BLaER1 (cell line): ENCODE data around the gene BMPR1A.

Experiments
- H3K27ac ChIP-seq: shearing (Covaris generic); formaldehyde crosslinking; 2 replicates; pipeline ENCODE4 v1.8.1; 2022
- H3K27me3 ChIP-seq: shearing (Covaris generic); formaldehyde crosslinking; 2 replicates; pipeline ENCODE4 v1.8.1; 2022
- H3K36me3 ChIP-seq: shearing (Covaris generic); formaldehyde crosslinking; 2 replicates; pipeline ENCODE4 v1.8.1; 2022
- H3K4me1 ChIP-seq: shearing (Covaris generic); formaldehyde crosslinking; 2 replicates; pipeline ENCODE4 v1.8.1; 2022
- H3K4me2 ChIP-seq: shearing (Covaris generic); formaldehyde crosslinking; 2 replicates; pipeline ENCODE4 v1.8.1; 2022
- H3K4me3 ChIP-seq: shearing (Covaris generic); formaldehyde crosslinking; 2 replicates; pipeline ENCODE4 v1.8.1; 2022
- H3K9ac ChIP-seq: shearing (Covaris generic); formaldehyde crosslinking; 2 replicates; pipeline ENCODE4 v1.8.1; 2022
- H3K9me3 ChIP-seq: shearing (Covaris generic); formaldehyde crosslinking; 2 replicates; pipeline ENCODE4 v1.8.1; 2022
- H4K20me1 ChIP-seq: shearing (Covaris generic); formaldehyde crosslinking; 2 replicates; pipeline ENCODE4 v1.8.1; 2022
- Cebpa-rat ChIP-seq: shearing (Covaris generic); IDR thresholded peaks from 2 replicates; pipeline ENCODE4 v1.8.1; 2022

BMPR1A gene

DNA sequence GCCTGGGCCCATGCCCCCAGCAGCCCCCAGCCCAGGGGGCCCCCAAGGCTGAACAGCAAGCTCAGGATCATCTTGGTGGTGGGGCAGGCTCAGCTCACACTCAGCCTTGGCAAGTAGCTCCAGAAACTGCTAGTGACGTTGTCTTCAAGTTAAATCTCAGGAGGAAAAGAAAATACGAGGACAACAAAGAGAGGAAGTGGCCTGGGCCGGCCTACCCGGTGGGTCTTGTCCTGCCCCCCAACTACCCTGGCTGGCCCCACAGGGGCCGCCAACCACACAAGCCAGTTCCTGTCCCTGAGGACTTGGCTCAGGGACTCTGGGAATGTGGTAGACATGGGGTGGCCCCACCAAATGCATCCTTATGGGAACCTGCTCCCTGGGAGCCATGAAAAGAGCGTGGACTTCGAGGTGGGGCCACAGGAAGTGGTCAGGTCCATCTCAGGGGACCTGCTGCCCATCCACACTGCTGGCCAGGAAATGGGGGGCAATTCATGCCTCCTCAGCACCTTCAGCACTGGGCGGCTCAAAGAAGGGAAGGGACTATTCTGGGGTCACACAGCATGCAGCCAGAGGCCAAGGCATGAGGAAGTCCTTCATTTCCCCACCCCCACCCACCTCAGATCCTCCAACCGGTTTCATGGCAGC, 201.2 kb downstream of the BMPR1A start, which contains the start of gene MMRN2:
Gene MMRN2, minus strand, starts transcription at position 145 of the 645 bp plus-strand sequence. Its CDS starts 74 bp downstream, at position 71.
- Histone ChIP-seq H3K4me3 (no peak within 1 kb of the TSS), H3K9me3 (peaks cover 12% of the 10 kb centered on the region), H3K27ac (peak within 1 kb of the TSS; percentile 55; the same call in 1 of the 2 replicates), H3K36me3 (no peaks in the 10 kb centered on the region), H3K27me3 (no peaks in the 10 kb centered on the region), H3K4me1 (peaks cover 16% of the 10 kb centered on the region), H4K20me1 (no peaks in the 10 kb centered on the region), H3K4me2 (peak within 1 kb of the TSS; percentile 63), H3K9ac (0 out of 2 replicates have a peak within 1 kb of the TSS, but pooled peaks have one; percentile 19)
- no peak for TF ChIP-seq Cebpa-rat

DNA sequence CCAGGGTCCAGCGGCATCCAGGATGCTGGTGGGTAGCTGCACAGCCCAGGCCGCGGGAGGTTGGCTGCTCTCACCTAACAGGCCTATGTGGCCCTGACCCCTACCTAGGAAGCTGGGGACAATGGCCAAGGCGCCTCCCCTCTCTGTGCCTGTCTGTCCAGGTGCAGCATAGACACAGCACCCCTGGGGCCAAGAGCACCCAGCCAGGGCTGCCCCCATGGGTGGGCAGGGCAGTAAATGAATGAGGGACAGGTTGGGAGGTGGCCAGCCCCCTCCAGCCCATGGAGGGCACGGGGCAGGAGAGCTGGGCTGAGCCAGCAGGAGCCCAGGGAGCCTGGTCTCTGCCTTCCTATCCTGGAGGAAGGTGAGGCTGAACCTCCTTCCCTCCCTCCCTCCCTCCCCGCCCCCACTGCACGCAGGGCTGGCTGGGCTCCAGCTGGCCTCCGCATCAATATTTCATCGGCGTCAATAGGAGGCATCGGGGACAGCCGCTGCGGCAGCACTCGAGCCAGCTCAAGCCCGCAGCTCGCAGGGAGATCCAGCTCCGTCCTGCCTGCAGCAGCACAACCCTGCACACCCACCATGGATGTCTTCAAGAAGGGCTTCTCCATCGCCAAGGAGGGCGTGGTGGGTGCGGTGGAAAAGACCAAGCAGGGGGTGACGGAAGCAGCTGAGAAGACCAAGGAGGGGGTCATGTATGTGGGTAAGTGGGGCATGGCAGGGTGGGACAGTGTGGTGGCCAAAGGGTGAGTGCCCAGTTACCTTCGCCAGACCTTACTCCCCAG, 201.9 kb downstream of the BMPR1A start, which contains the start of gene SNCG:
Gene SNCG, plus strand, starts transcription at position 484 of the 785 bp plus-strand sequence. Its CDS starts 99 bp downstream, at position 583.
- H3K9ac ChIP-seq = 0 out of 2 replicates have a peak within 1 kb of the TSS, but pooled peaks have one; percentile 19
- H3K27me3 ChIP-seq = no peaks in the 10 kb centered on the region
- no peaks in the 10 kb centered on the region for H4K20me1 ChIP-seq
- H3K4me3 ChIP-seq = no peak within 1 kb of the TSS
- peaks cover 6% of the 10 kb centered on the region for H3K9me3 ChIP-seq
- H3K4me1 ChIP-seq = peaks cover 16% of the 10 kb centered on the region
- peak within 1 kb of the TSS; percentile 63 for H3K4me2 ChIP-seq
- H3K27ac ChIP-seq = peak within 1 kb of the TSS; percentile 55; the same call in 1 of the 2 replicates
- H3K36me3 ChIP-seq = no peaks in the 10 kb centered on the region
- TF ChIP-seq Cebpa-rat = no peak

DNA sequence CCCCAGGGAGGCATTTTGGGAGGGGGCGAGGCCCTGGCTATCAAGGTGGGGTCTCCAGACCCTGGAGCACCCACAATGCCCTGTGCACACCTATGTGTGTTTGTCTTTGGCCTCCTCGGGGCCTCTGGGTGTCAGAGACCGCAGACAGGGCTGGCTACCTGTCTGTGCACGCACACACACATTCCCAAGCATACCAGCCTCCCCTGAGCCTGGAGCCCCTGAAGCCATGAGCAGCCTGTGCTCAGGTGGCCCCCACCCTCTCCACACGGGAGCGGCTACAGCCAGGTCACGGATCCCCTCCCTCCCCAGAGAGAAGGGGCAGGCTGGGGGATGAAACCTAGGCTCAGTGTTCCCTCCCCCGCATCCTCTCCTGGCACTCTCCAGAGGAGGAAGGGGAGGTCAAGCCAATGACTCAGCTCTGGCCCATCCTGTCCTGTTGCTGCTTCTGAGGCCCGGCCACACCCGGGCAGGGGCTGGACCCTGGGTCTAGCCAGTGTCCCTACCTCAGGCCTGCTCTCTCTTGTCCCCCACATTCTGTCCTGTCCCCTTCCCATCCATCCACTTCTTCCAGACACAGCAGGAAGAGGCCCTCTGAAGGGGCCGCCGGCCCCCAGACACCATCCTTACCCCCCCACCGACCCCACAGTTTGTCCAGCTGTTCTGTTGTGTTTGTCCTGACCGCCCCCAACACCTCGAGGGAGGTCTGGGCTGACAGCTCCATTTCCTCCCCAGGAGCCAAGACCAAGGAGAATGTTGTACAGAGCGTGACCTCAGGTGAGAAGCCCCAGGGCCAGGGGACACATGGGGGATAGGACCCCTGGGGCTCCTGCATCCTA, 202.7 kb downstream of the BMPR1A start:
- H3K36me3 ChIP-seq = no peaks in the 10 kb centered on the region
- no peaks in the 10 kb centered on the region for H3K27me3 ChIP-seq
- no peak overlapping the region for H3K4me3 ChIP-seq
- H3K9me3 ChIP-seq = no peaks in the 10 kb centered on the region
- H3K4me1 ChIP-seq = peaks cover 21% of the 10 kb centered on the region
- no peak for TF ChIP-seq Cebpa-rat
- no peak overlapping the region for H3K27ac ChIP-seq
- H3K4me2 ChIP-seq = no peak overlapping the region
- H4K20me1 ChIP-seq = no peaks in the 10 kb centered on the region
- no peak overlapping the region for H3K9ac ChIP-seq

DNA sequence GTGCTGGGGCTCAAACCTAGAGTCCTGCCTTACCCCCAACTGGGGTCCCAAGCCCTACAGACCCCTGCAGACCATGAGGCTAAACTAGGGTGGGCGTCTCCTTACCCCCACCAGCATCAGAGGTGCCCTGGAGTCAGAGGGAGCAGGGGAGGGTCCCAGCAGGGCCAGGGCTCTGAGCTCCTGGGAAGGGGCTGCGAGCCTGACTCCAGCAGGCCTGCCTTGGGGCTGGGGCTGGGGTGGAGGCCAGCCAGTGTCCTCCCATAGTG, 203.3 kb downstream of the BMPR1A start:
- Histone ChIP-seq H3K9me3 (no peaks in the 10 kb centered on the region), H3K9ac (no peak overlapping the region), H4K20me1 (no peaks in the 10 kb centered on the region), H3K4me1 (peaks cover 27% of the 10 kb centered on the region), H3K4me3 (no peak overlapping the region), H3K27ac (no peak overlapping the region), H3K4me2 (no peak overlapping the region), H3K36me3 (no peaks in the 10 kb centered on the region), H3K27me3 (no peaks in the 10 kb centered on the region)
- no peak for TF ChIP-seq Cebpa-rat

DNA sequence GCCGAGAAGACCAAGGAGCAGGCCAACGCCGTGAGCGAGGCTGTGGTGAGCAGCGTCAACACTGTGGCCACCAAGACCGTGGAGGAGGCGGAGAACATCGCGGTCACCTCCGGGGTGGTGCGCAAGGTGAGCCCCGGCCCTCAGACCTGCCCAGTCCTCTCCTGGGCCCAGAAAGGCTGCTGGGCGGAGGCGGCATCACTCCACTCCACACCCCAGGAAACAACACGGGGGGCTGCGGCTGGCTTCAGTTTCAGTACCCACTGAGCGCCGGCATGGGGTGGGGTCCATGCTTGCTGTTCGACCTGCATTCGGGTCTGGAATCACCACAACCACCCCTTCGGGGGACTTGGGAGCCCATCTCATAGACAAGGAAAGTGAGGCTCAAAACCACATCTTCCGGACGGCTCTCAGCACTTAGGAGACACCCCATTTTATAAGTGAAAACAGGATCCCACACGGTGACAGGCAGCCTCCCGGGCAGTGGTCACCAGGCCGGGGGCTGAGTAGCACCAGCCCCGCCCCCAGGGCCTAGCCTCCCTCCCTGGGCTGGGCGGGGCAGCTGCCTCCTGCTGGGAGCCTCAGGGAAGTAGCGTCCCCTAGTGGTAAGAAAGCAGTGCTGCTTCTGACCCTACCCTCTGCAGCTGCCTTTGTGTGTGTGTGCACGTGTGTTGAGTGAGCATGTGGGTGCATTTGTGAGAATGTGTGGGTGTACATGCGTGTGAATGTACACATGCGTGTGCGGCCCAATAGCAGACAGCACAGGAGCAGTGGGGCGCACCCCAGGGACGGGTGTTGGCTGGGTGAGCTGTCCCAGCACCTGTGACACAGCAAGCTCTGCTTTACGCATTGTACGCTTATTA, 203.8 kb downstream of the BMPR1A start:
- no peak overlapping the region for H3K9ac ChIP-seq

DNA sequence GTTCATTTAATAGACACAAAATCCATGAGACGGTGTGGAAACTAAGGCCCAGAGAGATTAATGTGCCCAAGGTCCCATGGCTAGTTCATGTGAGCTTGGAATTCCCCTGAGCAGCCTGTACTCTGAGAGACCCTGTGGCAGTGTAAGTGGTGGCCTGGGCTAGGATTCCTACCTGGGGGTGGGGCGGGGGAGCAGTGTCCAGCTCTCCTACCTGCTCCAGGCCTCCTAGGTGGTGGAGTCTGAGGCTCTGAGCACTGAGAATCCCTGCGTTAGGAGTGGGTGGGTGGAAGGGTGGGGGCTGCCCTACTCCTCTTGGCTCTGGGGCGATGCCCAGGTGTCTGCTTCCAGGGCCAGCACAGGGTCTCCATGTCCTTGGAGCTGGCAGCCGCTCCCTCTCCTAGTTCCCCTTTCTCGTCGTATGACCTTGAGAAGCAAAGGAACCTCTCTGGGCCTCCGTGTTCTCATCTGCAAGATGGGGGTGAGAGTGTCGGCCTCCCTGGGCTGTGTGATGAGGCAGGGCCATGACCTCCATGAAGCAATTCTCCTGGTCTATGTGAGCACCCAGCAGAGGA, 204.5 kb downstream of the BMPR1A start:
- H3K4me2 ChIP-seq = no peak overlapping the region
- no peak overlapping the region for H3K4me3 ChIP-seq

More for the DNA sequence above, 203.8 kb downstream of the BMPR1A start:
- Histone ChIP-seq H3K4me3 (no peak overlapping the region), H3K4me1 (peaks cover 28% of the 10 kb centered on the region), H4K20me1 (no peaks in the 10 kb centered on the region), H3K4me2 (no peak overlapping the region), H3K36me3 (no peaks in the 10 kb centered on the region), H3K27me3 (no peaks in the 10 kb centered on the region), H3K9me3 (no peaks in the 10 kb centered on the region), H3K27ac (no peak overlapping the region)
- TF ChIP-seq Cebpa-rat = no peak

DNA sequence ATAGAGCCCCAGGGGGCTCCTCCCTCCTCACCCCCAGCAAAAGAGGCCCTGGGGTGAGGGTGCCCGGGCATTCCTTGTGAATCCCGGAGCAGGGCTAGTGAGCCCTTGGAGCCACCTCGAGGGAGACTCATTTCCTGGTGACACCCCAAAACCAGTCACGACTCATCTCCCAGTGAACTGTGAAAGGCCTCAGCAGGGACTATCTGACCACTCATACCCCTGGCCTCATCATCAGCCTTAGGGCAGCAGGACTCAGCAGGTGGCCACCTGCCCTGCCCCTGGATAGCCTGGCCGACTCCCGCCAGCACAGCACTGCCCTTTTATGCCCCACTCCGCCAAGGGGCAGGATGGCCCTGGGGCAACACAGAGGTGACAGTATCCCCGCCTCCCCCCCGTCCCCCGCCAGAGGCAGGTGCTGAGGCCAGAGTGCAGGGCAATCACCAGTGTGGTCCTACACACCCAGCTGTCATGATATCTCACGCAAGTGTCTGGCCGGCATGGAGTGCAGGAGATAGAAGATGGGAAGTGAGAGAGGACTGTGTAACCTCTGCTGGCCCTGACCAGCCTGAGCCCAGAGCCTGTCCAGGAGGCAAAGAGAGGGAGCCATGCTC, 205.2 kb downstream of the BMPR1A start:
- Histone ChIP-seq H3K4me3 (no peak overlapping the region), H3K9ac (no peak overlapping the region), H3K27ac (no peak overlapping the region), H3K4me2 (no peak overlapping the region), H3K36me3 (no peaks in the 10 kb centered on the region), H3K9me3 (no peaks in the 10 kb centered on the region), H3K4me1 (peaks cover 34% of the 10 kb centered on the region), H3K27me3 (no peaks in the 10 kb centered on the region), H4K20me1 (no peaks in the 10 kb centered on the region)
- no peak for TF ChIP-seq Cebpa-rat

More for the DNA sequence above, 204.5 kb downstream of the BMPR1A start:
- Histone ChIP-seq H3K4me1 (peaks cover 28% of the 10 kb centered on the region), H3K9me3 (no peaks in the 10 kb centered on the region), H3K27ac (no peak overlapping the region), H4K20me1 (no peaks in the 10 kb centered on the region), H3K9ac (no peak overlapping the region), H3K27me3 (no peaks in the 10 kb centered on the region), H3K36me3 (no peaks in the 10 kb centered on the region)
- TF ChIP-seq Cebpa-rat = no peak

DNA sequence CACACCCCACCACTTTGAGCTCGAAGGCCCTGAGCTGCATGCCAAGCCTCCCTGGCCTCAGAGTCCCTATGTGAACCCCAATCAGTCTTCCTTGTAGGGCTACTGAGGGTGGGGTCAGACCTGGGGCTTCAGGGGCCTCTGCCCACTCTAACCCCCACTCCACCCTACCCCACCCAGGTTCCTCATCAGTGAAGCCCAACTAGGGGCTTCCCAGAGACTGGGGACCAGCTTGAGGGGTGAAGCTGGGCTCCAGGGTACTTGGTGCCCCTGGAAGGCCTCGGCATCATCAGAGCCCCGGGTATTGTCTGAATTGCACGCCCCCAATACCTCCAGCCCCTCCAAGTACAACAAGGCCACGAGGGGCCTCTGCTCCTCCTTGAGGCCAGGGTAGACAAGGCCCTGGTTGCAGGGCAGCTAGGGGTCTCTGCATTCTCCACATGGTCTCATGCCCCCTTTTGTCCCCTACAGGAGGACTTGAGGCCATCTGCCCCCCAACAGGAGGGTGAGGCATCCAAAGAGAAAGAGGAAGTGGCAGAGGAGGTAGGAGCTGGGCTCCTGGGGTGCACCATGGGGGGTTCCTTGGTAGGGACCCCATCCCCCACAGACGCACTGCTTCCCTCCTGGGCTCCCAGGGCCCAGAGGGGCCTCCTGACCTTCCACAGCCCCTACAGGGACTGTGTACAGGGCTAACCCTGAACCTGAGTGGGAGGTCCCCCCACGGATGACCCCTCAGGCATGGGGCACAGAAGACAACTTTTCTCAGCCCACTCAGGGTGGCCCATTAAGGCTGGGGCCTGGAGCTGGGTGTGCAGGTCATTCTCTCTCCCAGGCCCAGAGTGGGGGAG, 205.9 kb downstream of the BMPR1A start:
- H3K4me2 ChIP-seq = no peak overlapping the region
- H4K20me1 ChIP-seq = no peaks in the 10 kb centered on the region
- H3K27ac ChIP-seq = no peak overlapping the region
- peaks cover 33% of the 10 kb centered on the region for H3K4me1 ChIP-seq
- H3K36me3 ChIP-seq = no peaks in the 10 kb centered on the region
- no peaks in the 10 kb centered on the region for H3K27me3 ChIP-seq
- H3K9me3 ChIP-seq = no peaks in the 10 kb centered on the region
- no peak for TF ChIP-seq Cebpa-rat
- H3K4me3 ChIP-seq = no peak overlapping the region
- H3K9ac ChIP-seq = no peak overlapping the region
